ENCODE results near the gene ASNSD1.
"Not testable (repeated sequence)": the region's sequence is repeated elsewhere in the genome, so short reads cannot be mapped to it uniquely, and the experiment has no call there.

The ASNSD1 gene

GRCh38 chr2:189684811-189685210, 23.6 kb downstream of the ASNSD1 start:
- DNase-seq (ENCODE audit: extremely low read depth in 1 of 2, low read depth in 1 of 2), result no peak

DNA sequence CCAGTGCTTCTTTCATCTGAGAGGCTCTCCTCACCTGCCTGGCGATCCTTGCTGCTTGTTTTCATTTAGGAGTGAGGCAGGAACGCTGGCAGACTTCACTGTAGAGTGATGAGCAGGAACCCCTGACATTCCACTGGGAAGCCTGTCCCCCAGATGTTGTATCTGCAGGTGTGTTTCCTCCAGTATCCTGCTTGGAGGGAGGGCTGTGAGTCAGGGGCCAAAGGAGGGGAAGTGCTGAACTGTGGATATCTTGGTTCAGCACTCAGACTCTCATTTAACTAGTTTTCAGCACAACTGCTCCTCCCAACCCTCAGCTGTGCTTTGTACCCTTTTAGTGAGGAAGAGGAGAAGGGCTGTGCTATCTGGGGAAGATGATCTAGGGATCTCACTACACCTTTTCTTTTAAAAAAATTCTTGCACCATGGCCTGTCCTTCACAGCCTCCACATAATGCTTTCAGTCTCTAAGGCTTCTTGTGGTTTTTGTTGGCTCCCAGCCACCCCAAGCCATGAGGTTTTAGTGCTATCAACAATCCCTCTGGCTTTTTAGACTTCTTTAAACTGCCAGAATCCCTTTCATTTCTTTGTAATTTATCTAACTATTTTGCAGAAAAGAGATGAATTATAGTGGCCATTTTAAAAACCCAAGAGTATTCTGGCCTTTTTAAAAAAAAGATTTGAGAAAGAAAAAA, 24.4 kb downstream of the ASNSD1 start:
- no peak for DNase-seq (ENCODE audit: extremely low read depth in 1 of 2, low read depth in 1 of 2)

GRCh38 chr2:189687796-189688195, 26.5 kb downstream of the ASNSD1 start:
- not testable (repeated sequence) for DNase-seq (ENCODE audit: extremely low read depth in 1 of 2, low read depth in 1 of 2)

- no peak for DNase-seq (ENCODE audit: extremely low read depth in 1 of 2, low read depth in 1 of 2)
Observed at GRCh38 chr2:189696223-189696622, 35.0 kb downstream of the ASNSD1 start.

GRCh38 chr2:189698020-189698887, 37.0 kb downstream of the ASNSD1 start:
- no peak for DNase-seq (ENCODE audit: extremely low read depth in 1 of 2, low read depth in 1 of 2)

DNA sequence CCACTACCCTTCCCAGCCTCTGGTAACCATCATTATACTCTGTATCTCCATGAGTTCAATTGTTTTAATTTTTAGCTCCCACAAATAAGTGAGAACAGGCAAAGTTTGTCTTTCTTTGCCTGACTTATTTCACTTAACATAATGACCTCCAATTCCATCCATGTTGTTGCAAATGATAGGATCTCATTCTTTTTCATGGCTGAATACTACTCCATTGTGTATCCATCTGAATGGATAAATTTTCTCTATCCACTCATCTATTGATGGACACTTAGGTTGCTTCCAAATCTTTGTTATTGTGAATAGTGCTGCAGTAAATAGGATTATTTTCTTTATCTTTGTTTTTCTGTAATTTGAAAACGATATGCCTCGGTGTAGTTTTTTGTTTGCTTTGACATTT, 39.4 kb downstream of the ASNSD1 start:
- DNase-seq (ENCODE audit: extremely low read depth in 1 of 2, low read depth in 1 of 2), result no peak

DNA sequence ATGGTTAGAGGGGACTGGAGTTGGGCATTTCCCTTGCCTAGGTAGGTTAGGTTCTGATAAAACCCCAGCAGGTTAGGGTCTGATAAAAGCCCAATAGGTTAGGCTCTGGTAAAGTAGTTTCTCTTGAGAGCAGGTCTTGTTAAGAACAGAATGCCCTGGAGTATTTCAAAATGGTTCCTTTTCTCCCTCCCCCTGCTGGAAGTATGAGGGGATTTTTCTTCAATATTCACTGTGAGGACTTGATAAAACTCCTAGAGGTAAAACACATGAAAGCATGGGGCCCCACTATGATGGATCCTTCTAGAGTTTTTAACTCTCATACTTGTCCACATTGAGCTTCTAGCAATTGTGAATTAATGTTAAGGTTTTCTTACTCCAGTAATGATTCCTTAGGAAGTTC, 40.8 kb downstream of the ASNSD1 start:
- DNase-seq (ENCODE audit: extremely low read depth in 1 of 2, low read depth in 1 of 2), result no peak

DNA sequence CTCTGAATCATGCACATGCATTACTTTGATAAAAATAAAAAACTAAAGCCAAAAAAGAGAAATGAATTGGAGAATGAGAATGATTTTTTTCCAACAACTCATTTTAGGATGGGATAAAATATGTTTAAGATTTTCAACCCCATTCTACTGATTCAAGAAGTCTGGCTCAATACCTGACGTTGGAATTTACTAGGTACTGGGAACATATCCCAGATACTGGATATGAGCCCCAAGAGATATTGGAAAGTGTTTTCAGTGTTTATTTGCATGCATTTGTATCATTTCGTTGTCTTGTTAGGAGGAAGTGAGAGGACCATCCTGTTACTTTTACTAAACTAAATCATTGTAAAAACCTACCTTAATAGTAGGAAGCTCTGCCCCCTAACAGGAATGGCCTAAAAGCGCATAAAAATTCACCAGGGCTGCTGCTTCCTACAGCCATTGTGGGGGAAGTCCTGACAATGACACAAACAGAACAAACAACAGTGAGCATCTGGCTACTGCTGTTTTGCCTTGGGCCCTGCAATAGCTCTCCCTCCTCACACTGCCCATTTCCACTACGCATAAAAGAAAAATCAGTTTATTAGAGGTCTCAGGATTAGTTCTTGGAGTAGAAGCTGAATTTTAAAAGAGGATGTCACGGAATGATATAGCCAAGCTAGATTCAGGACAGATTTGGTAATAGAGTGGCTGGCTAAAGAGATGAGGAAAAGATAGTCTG, 48.4 kb downstream of the ASNSD1 start:
- DNase-seq (ENCODE audit: extremely low read depth in 1 of 2, low read depth in 1 of 2), result no peak

DNA sequence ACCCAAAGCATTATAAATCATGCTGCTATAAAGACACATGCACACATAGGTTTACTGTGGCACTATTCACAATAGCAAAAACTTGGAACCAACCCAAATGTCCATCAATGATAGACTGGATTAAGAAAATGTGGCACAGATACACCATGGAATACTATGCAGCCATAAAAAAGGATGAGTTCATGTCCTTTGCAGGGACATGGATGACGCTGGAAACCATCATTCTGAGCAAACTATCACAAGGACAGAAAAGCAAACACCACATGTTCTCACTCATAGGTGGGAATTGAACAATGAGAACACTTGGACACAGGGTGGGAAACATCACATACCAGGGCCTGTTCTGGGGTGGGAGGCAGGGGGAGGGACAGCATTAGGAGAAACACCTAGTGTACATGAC, 56.3 kb downstream of the ASNSD1 start:
- DNase-seq (ENCODE audit: extremely low read depth in 1 of 2, low read depth in 1 of 2), result not testable (repeated sequence)

GRCh38 chr2:189719571-189719970, 58.3 kb downstream of the ASNSD1 start:
- no peak for DNase-seq (ENCODE audit: extremely low read depth in 1 of 2, low read depth in 1 of 2)

Measured in stimulated activated CD8-positive, alpha-beta memory T cell treated with anti-CD3 and anti-CD28 coated beads, Interleukin-7, amount 100 ng/mL, for 48 hours (primary cell).